Mesendoderm (in vitro differentiated cells): ENCODE results near the gene ALOXE3.

Experiments
- DNase-seq: peaks from one replicate; pipeline ENCODE4 v3.0.0; 2013
- H2AK5ac ChIP-seq: 2 replicates; pipeline ENCODE4 v1.6.1; 2013; ENCODE audit warnings: low read length, inconsistent platforms
- H2BK120ac ChIP-seq: 2 replicates; pipeline ENCODE4 v1.6.1; 2013; ENCODE audit warnings: low read depth, mild to moderate bottlenecking, low read length, moderate library complexity, mixed read lengths
- H2BK15ac ChIP-seq: replicated peaks from 2 replicates; pipeline ENCODE4 v1.6.1; 2013; ENCODE audit warnings: low read depth, mild to moderate bottlenecking, moderate library complexity
- H2BK5ac ChIP-seq: 2 replicates; pipeline ENCODE4 v1.6.1; 2013; ENCODE audit warnings: low read length, inconsistent platforms
- H3K18ac ChIP-seq: 2 replicates; pipeline ENCODE4 v1.6.1; 2013; ENCODE audit warnings: mild to moderate bottlenecking, low read length, mixed read lengths
- H3K23ac ChIP-seq: one replicate; pipeline ENCODE4 v1.6.1; 2013; ENCODE audit warnings: low read length
- H3K27ac ChIP-seq: 2 replicates; pipeline ENCODE4 v1.5.1; 2013; ENCODE audit warnings: low read depth, mild to moderate bottlenecking, inconsistent platforms, low read length, moderate library complexity
- H3K27me3 ChIP-seq: 2 replicates; pipeline ENCODE4 v1.6.1; 2013; ENCODE audit warnings: low read length, control low read depth, mild to moderate bottlenecking, inconsistent platforms; ENCODE audit not compliant: insufficient read depth, poor library complexity
- H3K36me3 ChIP-seq: 2 replicates; pipeline ENCODE4 v1.6.1; 2013; ENCODE audit warnings: low read length, inconsistent platforms; ENCODE audit not compliant: control insufficient read depth, insufficient read depth
- H3K4ac ChIP-seq: one replicate; pipeline ENCODE4 v1.6.1; 2013; ENCODE audit warnings: low read depth, mild to moderate bottlenecking, low read length, moderate library complexity
- H3K4me1 ChIP-seq: 2 replicates; pipeline ENCODE4 v1.6.1; 2013; ENCODE audit warnings: low read depth, low read length, inconsistent platforms; ENCODE audit not compliant: control insufficient read depth
- H3K4me2 ChIP-seq: 2 replicates; pipeline ENCODE4 v1.6.1; 2013; ENCODE audit warnings: low read length
- H3K4me3 ChIP-seq: 2 replicates; pipeline ENCODE4 v1.5.1; 2013; ENCODE audit warnings: mild to moderate bottlenecking, low read length
- H3K56ac ChIP-seq: one replicate; pipeline ENCODE4 v1.6.1; 2013; ENCODE audit warnings: low read length
- H3K79me1 ChIP-seq: 2 replicates; pipeline ENCODE4 v1.6.1; 2013; ENCODE audit warnings: low read length, inconsistent platforms
- H3K79me2 ChIP-seq: 2 replicates; pipeline ENCODE4 v1.6.1; 2013; ENCODE audit warnings: mild to moderate bottlenecking, low read length; ENCODE audit not compliant: control insufficient read depth, insufficient read depth
- H3K9ac ChIP-seq: 2 replicates; pipeline ENCODE4 v1.6.1; 2013; ENCODE audit warnings: low read length, inconsistent platforms
- H4K5ac ChIP-seq: one replicate; pipeline ENCODE4 v1.6.1; 2013; ENCODE audit warnings: low read length
- H4K8ac ChIP-seq: one replicate; pipeline ENCODE4 v1.6.1; 2013; ENCODE audit warnings: low read depth, mild to moderate bottlenecking, control low read depth, low read length, moderate library complexity
- WGBS: extraction: QIAGEN DNeasy Blood & Tissue Kit; methylation state at CpG from one replicate; pipeline ENCODE4 v1.1.7; 2013; ENCODE audit warnings: low lambda C conversion rate, missing lambda C conversion rate; ENCODE audit not compliant: insufficient coverage; ENCODE audit errors: extremely low coverage; 5-methylcytosine and 5-hydroxymethylcytosine counted together

Gene ALOXE3

GRCh38 chr17:8159459-8160223, 41.3 kb upstream of the ALOXE3 start:
- Histone ChIP-seq H4K5ac (no peak overlapping the region), H3K79me1 (peaks cover 17% of the 10 kb centered on the region), H3K56ac (no peak overlapping the region), H3K23ac (no peak overlapping the region), H3K27me3 (no peaks in the 10 kb centered on the region), H3K18ac (no peak overlapping the region), H2BK120ac (no peak overlapping the region), H3K27ac (no peak overlapping the region), H2BK15ac (no peak overlapping the region), H3K4me2 (no peak overlapping the region), H3K9ac (no peak overlapping the region), H4K8ac (no peak overlapping the region), H3K4ac (no peak overlapping the region), H3K79me2 (peaks cover 9% of the 10 kb centered on the region), H2BK5ac (no peak overlapping the region), H3K4me3 (no peak overlapping the region), H2AK5ac (no peak overlapping the region), H3K36me3 (peaks cover 3% of the 10 kb centered on the region), H3K4me1 (peaks cover 21% of the 10 kb centered on the region)
- no CpG with 5 or more reads among the region's 4 CpGs for WGBS
- no peak for DNase-seq

- no peak overlapping the region for H4K5ac ChIP-seq
- no CpG with 5 or more reads among the region's 3 CpGs for WGBS
- peaks cover 19% of the 10 kb centered on the region for H3K4me1 ChIP-seq
- H3K56ac ChIP-seq = no peak overlapping the region
- no peak overlapping the region for H3K23ac ChIP-seq
- no peak overlapping the region for H3K4me3 ChIP-seq
- no peak overlapping the region for H3K18ac ChIP-seq
- no peak for DNase-seq
- H2BK120ac ChIP-seq = no peak overlapping the region
- H2BK15ac ChIP-seq = no peak overlapping the region
- no peak overlapping the region for H2AK5ac ChIP-seq
- H2BK5ac ChIP-seq = no peak overlapping the region
- no peak overlapping the region for H4K8ac ChIP-seq
- peaks cover 9% of the 10 kb centered on the region for H3K79me2 ChIP-seq
- peaks cover 17% of the 10 kb centered on the region for H3K79me1 ChIP-seq
- no peaks in the 10 kb centered on the region for H3K27me3 ChIP-seq
- H3K36me3 ChIP-seq = peaks cover 3% of the 10 kb centered on the region
- H3K9ac ChIP-seq = no peak overlapping the region
- H3K4me2 ChIP-seq = no peak overlapping the region
- H3K27ac ChIP-seq = no peak overlapping the region
- no peak overlapping the region for H3K4ac ChIP-seq
These were observed 40.7 kb upstream of the ALOXE3 start for GRCh38 chr17:8159032-8159400.

- no peak overlapping the region for H3K4ac ChIP-seq
- no peak overlapping the region for H3K56ac ChIP-seq
- H3K27ac ChIP-seq = no peak overlapping the region
- peaks cover 17% of the 10 kb centered on the region for H3K79me1 ChIP-seq
- H3K18ac ChIP-seq = no peak overlapping the region
- H3K4me2 ChIP-seq = no peak overlapping the region
- peaks cover 3% of the 10 kb centered on the region for H3K36me3 ChIP-seq
- no peak overlapping the region for H2AK5ac ChIP-seq
- peaks cover 9% of the 10 kb centered on the region for H3K79me2 ChIP-seq
- no peak overlapping the region for H2BK15ac ChIP-seq
- H3K4me3 ChIP-seq = no peak overlapping the region
- no peak overlapping the region for H3K23ac ChIP-seq
- H4K8ac ChIP-seq = no peak overlapping the region
- no peak overlapping the region for H2BK120ac ChIP-seq
- H4K5ac ChIP-seq = no peak overlapping the region
- no peak overlapping the region for H3K9ac ChIP-seq
- H2BK5ac ChIP-seq = no peak overlapping the region
- DNase-seq = peak; percentile 92
- H3K27me3 ChIP-seq = no peaks in the 10 kb centered on the region
- WGBS = no CpG with 5 or more reads among the region's 20 CpGs
- peaks cover 17% of the 10 kb centered on the region for H3K4me1 ChIP-seq
These were observed 40.1 kb upstream of the ALOXE3 start for GRCh38 chr17:8158267-8159031.

GRCh38 chr17:8156246-8156992, 38.1 kb upstream of the ALOXE3 start:
- peaks cover 16% of the 10 kb centered on the region for H3K4me1 ChIP-seq

GRCh38 chr17:8155996-8156245, 37.6 kb upstream of the ALOXE3 start:
- H2BK120ac ChIP-seq = no peak overlapping the region
- DNase-seq = no peak

More at GRCh38 chr17:8156246-8156992, 38.1 kb upstream of the ALOXE3 start:
- peak; percentile 100 for DNase-seq
- Histone ChIP-seq H2BK15ac (no peak overlapping the region), H2BK5ac (no peak overlapping the region), H3K79me1 (peaks cover 10% of the 10 kb centered on the region), H3K9ac (peak overlapping the region; percentile 93), H3K56ac (peak overlapping the region; percentile 88), H3K4ac (peak overlapping the region; percentile 42), H3K18ac (peak overlapping the region; percentile 36), H3K79me2 (no peaks in the 10 kb centered on the region), H4K8ac (no peak overlapping the region), H3K23ac (no peak overlapping the region), H3K4me3 (peak overlapping the region; percentile 83), H3K27ac (peak overlapping the region; percentile 81), H3K36me3 (peaks cover 3% of the 10 kb centered on the region), H3K27me3 (no peaks in the 10 kb centered on the region), H4K5ac (no peak overlapping the region), H2AK5ac (no peak overlapping the region), H3K4me2 (peak overlapping the region; percentile 97), H2BK120ac (no peak overlapping the region)
- WGBS = no CpG with 5 or more reads among the region's 59 CpGs

More at GRCh38 chr17:8155996-8156245, 37.6 kb upstream of the ALOXE3 start:
- WGBS = no CpG with 5 or more reads among the region's 11 CpGs
- H3K9ac ChIP-seq = peak overlapping the region; percentile 82
- no peaks in the 10 kb centered on the region for H3K27me3 ChIP-seq
- peaks cover 6% of the 10 kb centered on the region for H3K79me1 ChIP-seq
- no peak overlapping the region for H4K8ac ChIP-seq
- H3K4me2 ChIP-seq = peak overlapping the region; percentile 97
- H3K36me3 ChIP-seq = peaks cover 1% of the 10 kb centered on the region
- no peak overlapping the region for H2AK5ac ChIP-seq
- H3K4ac ChIP-seq = no peak overlapping the region
- no peak overlapping the region for H2BK15ac ChIP-seq
- no peak overlapping the region for H3K27ac ChIP-seq
- no peak overlapping the region for H2BK5ac ChIP-seq
- no peak overlapping the region for H3K23ac ChIP-seq
- H3K4me1 ChIP-seq = peaks cover 16% of the 10 kb centered on the region
- peak overlapping the region; percentile 88 for H3K56ac ChIP-seq
- no peak overlapping the region for H4K5ac ChIP-seq
- H3K4me3 ChIP-seq = peak overlapping the region; percentile 83
- H3K18ac ChIP-seq = no peak overlapping the region
- no peaks in the 10 kb centered on the region for H3K79me2 ChIP-seq
